Measurements from ENCODE around the gene POLDIP2. TPM values are rescaled to one million over a fixed set of nuclear protein-coding genes. Genes with fewer than 3 reads are reported as not detected.
A peak's percentile ranks its signal among the peaks of the same experiment; 100 is the strongest.

Gene POLDIP2
- total RNA-seq, 4 donors from 2014 or later: 217 to 281 (median 237) TPM

GRCh38 chr17:28390563-28390962 lies 33.2 kb upstream of the POLDIP2 start:
- in situ Hi-C loops (cut with MboI; ENCODE audit: low sequenced_read_pairs in 4 of 4) (no loop called here), intact Hi-C loops (cut with DNase I; ENCODE audit: low total_unique reads) (no loop called here)
- H3K4me1 ChIP-seq: no peaks in the 10 kb centered on the region
- no peaks in the 10 kb centered on the region for H3K36me3 ChIP-seq
- H3K9me3 ChIP-seq: no peaks in the 10 kb centered on the region
- ATAC-seq (no peak), DNase-seq (no peak)
- no peak for TF ChIP-seq POLR2A (IDR thresholded peaks at IDR 0.05)
- no peak for TF ChIP-seq CTCF (IDR thresholded peaks at IDR 0.05 in 4 of 5, conservative IDR thresholded peaks at IDR 0.05 in 1 of 5)
- H3K27me3 ChIP-seq: no peaks in the 10 kb centered on the region
- no peak overlapping the region for H3K4me3 ChIP-seq
- no peak overlapping the region for H3K27ac ChIP-seq

- Histone ChIP-seq H3K9me3 (no peaks in the 10 kb centered on the region), H3K27me3 (no peaks in the 10 kb centered on the region), H3K4me1 (no peaks in the 10 kb centered on the region), H3K36me3 (no peaks in the 10 kb centered on the region), H3K27ac (no peak overlapping the region), H3K4me3 (no peak overlapping the region)
- no peak for ATAC-seq
- in situ Hi-C loops (cut with MboI; ENCODE audit: low sequenced_read_pairs in 4 of 4): no loop called here
- no peak for DNase-seq
- intact Hi-C loops (cut with DNase I; ENCODE audit: low total_unique reads): no loop called here
- TF ChIP-seq POLR2A (IDR thresholded peaks at IDR 0.05): no peak
- TF ChIP-seq CTCF (IDR thresholded peaks at IDR 0.05 in 4 of 5, conservative IDR thresholded peaks at IDR 0.05 in 1 of 5): no peak
These were observed 32.8 kb upstream of the POLDIP2 start for GRCh38 chr17:28390141-28390540.

GRCh38 chr17:28388106-28388505 lies 30.8 kb upstream of the POLDIP2 start:
- Histone ChIP-seq H3K36me3 (no peaks in the 10 kb centered on the region), H3K27ac (no peak overlapping the region), H3K27me3 (no peaks in the 10 kb centered on the region), H3K9me3 (no peaks in the 10 kb centered on the region), H3K4me1 (no peaks in the 10 kb centered on the region), H3K4me3 (no peak overlapping the region)
- intact Hi-C loops (cut with DNase I; ENCODE audit: low total_unique reads) (no loop called here), in situ Hi-C loops (cut with MboI; ENCODE audit: low sequenced_read_pairs in 4 of 4) (no loop called here)
- no peak for DNase-seq
- no peak for ATAC-seq
- no peak for TF ChIP-seq POLR2A (IDR thresholded peaks at IDR 0.05)
- no peak for TF ChIP-seq CTCF (IDR thresholded peaks at IDR 0.05 in 4 of 5, conservative IDR thresholded peaks at IDR 0.05 in 1 of 5)

GRCh38 chr17:28386391-28386790 lies 29.1 kb upstream of the POLDIP2 start:
- in situ Hi-C loops (cut with MboI; ENCODE audit: low sequenced_read_pairs in 4 of 4): no loop called here
- Histone ChIP-seq H3K36me3 (no peaks in the 10 kb centered on the region), H3K27me3 (peaks cover 0 to 3% (median 0%) of the 10 kb centered on the region in 3 donors), H3K4me1 (no peaks in the 10 kb centered on the region), H3K4me3 (no peak overlapping the region), H3K9me3 (no peaks in the 10 kb centered on the region), H3K27ac (no peak overlapping the region)
- no peak for ATAC-seq
- no peak for DNase-seq
- TF ChIP-seq CTCF (IDR thresholded peaks at IDR 0.05 in 4 of 5, conservative IDR thresholded peaks at IDR 0.05 in 1 of 5) (no peak), POLR2A (IDR thresholded peaks at IDR 0.05) (no peak)
- intact Hi-C loops (cut with DNase I; ENCODE audit: low total_unique reads): no loop called here

GRCh38 chr17:28385406-28385805 lies 28.1 kb upstream of the POLDIP2 start:
- DNase-seq (no peak), ATAC-seq (no peak)
- Histone ChIP-seq H3K27ac (no peak overlapping the region), H3K4me1 (no peaks in the 10 kb centered on the region), H3K27me3 (peaks cover 0 to 3% (median 0%) of the 10 kb centered on the region in 3 donors), H3K9me3 (no peaks in the 10 kb centered on the region), H3K36me3 (no peaks in the 10 kb centered on the region), H3K4me3 (peak overlapping the region in 1 of 4 donors; percentile 50)
- in situ Hi-C loops (cut with MboI; ENCODE audit: low sequenced_read_pairs in 4 of 4) (no loop called here), intact Hi-C loops (cut with DNase I; ENCODE audit: low total_unique reads) (no loop called here)
- no peak for TF ChIP-seq POLR2A (IDR thresholded peaks at IDR 0.05)
- TF ChIP-seq CTCF (IDR thresholded peaks at IDR 0.05 in 4 of 5, conservative IDR thresholded peaks at IDR 0.05 in 1 of 5): no peak
